GM19238 (cell line): Measurements from ENCODE around the gene ZMYM4.
"Not testable (repeated sequence)": the region's sequence is repeated elsewhere in the genome, so short reads cannot be mapped to it uniquely, and the experiment has no call there.

Experiments
- DNase-seq: peaks from one replicate; pipeline ENCODE4 v3.0.0; 2011; ENCODE audit warnings: low spot score; ENCODE audit not compliant: insufficient read length

The ZMYM4 gene

DNA sequence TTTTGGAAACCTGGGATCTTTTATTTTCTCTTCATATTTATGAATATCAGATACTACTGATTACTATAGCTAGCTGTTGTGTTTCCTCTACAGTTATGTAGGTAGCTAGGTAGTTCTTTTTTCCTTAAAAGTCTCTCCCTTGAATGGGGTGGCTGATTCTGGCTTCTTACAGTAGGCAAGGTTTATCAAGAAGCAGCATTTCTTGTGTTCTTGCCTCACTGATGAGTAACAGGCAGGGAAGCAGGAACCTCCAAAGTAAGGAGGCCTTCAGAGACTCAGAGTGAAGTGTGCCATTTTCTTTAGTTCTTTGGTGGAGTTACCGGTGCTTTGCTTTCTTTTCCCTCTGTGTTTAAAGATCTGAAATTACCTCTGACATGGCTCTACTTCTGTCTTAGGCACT, 56.0 kb downstream of the ZMYM4 start:
- DNase-seq = no peak

DNA sequence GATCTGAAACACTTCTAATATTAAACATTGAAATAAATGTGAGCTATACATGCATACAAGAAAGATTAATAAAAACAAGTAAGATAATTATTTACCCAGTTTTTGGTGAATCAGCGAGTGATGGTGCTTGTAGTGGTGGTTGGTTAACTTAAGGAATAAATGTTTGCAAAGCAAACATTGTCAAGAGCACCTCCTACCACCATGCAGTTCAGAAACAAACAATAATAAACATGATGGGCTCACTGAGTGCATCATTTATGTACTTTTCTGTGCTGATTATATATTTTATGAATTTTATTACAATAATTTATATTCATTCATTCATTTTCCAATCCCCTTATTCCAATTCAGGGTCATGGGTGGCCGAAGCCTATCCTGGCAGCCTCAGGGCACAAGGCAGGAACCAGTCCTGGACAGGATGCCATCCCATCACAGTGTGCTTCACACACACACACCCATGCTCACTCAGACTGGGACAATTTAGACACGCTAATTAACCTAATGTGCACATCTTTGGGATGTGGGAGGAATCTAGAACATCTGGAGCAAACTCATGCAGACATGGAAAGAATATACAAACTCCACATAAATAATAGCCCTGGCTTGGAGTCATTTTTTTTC, 57.8 kb downstream of the ZMYM4 start:
- no peak for DNase-seq

DNA sequence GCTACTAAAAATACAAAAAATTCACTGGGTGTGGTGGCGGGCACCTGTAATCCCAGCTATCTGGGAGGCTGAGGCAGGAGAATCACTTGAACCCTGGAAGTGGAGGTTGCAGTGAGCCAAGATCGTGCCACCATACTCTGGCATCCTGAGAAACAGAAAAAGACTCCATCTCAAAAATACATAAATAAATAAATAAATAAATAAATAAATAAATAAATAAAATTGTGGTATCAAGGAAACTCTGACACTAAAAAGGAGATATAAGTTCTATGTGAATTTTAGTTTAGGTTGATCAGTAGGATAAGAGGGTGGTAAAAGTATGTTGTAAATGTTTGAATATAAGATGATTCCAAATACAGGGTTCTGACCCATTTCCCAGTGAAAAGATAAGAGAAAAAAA, 63.1 kb downstream of the ZMYM4 start:
- DNase-seq = not testable (repeated sequence)

DNA sequence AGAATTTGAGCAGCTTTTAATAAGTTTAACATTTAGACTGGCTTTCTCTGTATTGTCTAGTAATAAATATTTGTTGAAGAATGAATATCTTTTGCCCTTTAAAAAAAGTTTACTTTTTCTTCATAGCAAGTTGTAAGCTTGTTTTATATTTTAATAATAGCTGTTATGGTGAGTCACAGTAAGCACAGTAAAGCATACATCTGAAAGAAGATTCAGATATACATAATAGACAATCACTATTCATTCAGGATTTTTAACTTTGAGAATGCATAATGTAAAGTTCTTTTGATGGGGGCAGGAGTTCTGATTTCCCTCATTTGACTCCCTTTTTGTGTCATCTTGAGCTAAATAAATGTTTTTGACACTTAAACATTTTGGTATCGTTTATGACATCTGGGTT, 66.0 kb downstream of the ZMYM4 start:
- DNase-seq = no peak

DNA sequence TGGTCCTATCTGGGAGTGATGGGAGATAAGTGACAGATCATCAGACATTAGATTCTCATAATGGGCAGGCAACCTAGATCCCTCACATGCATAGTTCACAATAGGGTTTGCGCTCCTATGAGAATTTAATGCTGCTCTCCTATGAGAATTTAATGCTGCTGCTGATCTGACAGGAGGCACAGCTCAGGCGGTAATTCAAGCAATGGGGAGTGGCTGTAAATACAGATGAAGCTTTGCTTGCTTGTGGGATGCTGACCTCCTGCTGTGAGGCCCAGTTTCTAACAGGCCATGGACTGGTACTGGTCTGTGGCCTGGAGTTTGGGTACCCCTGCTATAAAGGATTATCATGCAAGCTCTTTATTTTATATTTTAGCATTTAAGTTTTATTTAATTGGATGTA, 72.0 kb downstream of the ZMYM4 start:
- no peak for DNase-seq

DNA sequence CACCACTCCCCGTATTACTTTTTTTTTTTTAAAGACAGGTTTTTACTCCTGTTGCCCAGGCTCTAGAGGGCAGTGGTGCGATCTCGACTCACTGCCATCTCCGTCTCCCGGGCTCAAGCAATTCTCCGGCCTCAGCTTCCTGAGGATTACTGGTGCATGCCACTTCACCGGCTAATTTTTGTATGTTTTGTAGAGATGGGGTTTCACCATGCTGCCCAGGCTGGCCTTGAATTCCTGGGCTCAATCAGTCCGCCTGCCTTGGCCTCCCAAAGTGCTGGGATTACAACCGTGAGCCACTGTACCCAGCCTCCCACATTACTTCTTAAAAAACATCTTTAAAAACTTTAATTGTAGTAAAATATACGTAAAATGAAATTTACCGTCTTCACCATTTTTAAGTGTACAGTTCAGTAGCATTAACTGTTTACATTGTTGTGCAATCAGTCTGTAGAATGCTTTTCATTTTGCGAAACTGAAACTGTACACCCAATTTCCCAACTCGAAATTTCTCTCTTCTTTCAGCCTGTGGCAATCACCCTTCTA, 77.0 kb downstream of the ZMYM4 start:
- DNase-seq = no peak

DNA sequence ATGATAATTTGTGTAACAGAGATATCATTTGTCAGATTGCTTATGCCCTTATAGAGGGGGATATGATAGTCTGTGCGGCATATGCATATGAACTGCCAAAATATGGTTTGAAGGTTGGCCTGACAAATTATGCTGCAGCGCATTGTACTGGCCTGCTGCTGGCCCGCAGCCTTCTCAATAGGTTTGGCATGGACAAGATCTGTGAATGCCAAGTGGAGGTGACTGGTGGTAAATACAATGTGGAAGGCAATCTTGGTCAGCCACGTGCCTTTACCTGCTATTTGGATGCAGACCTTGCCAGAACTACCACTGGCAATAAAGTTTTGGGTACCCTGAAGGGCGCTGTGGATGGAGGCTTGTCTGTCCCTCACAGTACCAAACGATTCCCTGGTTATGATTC, 82.4 kb downstream of the ZMYM4 start:
- DNase-seq = no peak

DNA sequence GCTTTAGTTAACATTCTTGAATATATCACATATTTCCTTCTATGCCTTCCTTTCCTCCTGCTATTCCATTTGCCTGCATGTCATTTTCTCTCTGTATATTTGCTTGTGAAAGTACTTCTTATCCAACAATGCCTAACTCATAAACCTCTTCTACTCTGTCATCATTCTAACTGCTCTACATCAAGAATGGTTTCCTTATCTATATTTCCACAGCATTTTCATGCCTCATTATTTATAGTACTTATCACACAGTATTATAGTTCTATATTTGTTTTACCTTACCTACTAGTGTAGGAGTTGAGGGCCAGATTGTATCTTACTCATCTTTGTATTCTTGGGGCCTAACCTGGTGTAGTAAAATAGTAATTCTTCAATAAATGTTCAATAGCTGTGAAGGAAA, 91.5 kb downstream of the ZMYM4 start:
- DNase-seq = no peak

DNA sequence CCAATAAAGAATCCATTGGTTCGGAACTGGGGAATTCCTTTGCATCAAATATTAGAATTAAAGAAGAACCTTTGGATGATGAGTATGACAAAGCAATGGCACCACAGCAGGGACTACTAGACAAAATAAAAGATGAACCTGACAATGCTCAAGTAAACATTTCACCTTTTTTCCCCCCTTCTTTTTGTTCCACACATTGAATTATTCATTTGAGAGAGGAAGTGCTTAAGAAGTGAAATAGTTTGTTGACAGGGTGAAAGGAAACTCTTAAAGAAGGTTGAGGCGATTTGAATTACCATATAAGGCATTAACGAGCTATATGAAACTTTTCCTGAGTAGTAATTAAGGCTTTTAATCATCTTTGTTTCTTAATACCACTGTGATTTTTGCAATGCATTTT, 93.1 kb downstream of the ZMYM4 start:
- no peak for DNase-seq

DNA sequence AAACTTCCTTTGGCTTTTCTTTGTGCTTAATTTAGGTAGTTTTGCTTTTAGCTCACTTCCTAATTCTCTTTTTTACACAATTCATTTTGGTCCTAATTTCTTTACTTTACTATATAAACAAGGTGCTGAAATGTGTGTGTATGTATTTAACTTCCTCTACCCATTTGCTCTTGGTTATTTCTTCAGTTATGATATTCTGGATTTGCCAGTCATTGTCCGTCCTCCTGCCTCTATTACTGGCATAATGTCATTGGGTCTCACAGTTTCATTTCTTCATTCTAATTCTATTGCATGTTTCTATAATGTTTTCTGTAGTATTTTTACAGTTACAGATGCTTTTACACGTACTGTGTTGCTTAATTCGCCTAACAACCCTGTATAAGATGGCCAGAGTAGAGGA, 96.2 kb downstream of the ZMYM4 start:
- no peak for DNase-seq

DNA sequence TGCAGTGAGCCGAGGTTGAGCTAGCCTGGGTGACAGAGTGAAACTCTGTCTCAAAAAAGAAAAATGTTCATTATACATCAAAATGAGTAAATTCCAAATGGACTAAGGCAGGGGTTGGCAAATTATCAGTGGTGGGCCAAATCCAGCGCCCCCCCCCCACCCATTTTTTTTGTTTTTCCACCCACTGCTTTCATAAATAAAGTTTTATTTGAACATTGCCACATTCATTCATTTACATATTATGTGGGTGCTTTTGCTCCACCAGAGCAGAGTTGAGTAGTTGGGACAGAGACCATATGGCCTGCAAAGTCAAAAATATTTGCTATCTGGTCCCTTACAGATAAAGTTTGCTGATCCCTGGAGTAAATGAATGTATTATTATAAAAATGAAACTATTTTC, 99.4 kb downstream of the ZMYM4 start:
- DNase-seq = no peak

DNA sequence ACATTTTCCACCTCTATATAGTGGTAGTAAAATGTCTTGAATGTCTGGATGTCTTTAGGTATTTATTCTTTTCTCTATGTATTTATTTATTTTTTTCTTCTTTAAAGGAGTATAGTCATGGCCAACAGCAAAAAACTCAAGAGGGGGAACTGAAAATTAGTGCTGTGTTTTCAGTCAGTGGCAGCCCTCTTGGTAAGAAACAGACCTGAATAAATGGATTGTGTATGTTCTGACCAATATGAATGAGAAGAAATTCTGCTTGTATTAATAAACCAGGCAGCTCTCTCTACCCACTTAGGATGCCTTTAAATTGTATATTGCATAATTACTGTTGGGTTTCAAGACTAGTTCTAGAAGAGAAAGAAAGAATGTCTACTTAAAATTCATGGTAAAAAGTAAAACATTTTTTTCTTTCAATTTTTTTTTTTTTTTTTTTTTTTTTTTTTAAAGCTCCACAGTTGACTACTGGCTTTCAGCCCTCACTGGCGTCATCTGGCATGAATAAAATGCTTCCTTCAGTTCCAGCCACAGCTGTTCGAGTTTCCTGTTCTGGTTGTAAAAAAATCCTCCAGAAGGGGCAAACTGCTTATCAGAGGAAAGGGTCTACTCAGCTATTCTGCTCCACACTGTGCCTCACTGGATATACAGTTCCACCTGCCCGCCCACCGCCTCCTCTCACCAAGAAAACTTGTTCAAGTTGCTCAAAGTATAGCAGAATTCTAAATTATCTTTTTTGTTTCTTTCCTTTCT, 101.6 kb downstream of the ZMYM4 start:
- DNase-seq = no peak

DNA sequence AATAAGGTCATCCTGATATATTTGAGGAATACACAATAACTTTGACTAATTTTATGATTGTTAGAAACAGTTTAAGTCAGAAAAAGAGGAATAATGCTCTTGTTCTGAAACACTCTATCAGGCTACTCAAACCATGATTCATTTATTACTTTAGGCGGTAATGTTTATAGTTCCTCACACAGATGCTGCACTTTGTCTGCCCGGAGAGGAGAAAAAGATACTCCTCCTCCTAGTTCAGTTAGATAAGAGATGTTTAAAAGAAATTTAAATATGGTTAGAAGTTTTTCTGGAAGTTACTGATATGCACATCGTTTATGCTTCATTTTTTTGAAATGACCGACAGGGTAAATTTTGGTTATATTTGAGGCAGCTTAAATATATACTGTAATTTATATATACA, 103.0 kb downstream of the ZMYM4 start:
- no peak for DNase-seq

DNA sequence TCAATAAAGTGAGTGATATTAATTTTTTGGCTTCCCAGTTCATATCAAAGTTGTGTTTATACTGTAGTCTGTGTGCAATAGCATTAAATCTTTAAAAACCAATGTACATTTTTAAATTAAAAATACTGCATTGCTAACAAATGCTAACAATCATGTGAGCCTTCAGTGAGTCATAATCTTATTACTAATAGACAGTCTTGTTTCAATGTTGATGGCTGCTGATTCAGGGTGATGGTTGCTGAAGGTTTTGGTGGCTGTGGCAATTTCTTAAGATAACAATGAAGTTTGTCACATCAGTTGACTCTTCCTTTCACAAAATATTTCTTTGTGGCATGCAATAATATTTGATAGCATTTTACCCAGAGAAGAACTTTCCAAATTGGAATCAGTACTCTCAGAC, 109.0 kb downstream of the ZMYM4 start:
- no peak for DNase-seq

DNA sequence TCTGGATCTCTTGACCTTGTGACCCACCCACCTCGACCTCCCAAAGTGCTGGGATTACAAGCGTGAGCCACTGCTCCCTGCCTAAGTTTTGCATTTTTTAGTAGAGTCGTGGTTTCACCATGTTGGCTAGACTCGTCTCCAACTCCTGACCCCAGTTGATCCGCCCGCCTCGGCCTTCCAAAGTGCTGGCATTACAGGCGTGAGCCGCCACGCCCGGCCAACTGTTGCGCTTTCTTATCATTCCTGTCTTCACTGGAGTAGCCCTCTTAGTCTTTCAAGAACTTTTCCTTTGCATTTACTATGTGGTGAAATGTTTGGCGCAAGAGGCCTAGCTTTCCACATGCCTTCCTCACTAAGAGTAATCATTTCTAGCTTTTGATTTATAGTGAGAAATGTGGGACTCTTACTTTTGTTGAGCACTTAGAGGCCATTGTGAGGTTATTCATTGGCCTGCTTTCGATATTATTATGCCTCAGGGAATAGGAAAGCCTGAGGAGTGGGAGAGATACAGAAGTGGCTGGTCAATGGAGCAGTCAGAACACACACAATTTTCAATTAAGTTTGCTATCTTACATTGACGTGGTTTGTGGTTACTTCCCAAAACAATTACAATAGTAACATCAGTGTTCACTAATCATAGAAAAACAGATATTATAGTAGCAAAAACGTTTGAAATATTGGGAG, 111.0 kb downstream of the ZMYM4 start:
- no peak for DNase-seq

DNA sequence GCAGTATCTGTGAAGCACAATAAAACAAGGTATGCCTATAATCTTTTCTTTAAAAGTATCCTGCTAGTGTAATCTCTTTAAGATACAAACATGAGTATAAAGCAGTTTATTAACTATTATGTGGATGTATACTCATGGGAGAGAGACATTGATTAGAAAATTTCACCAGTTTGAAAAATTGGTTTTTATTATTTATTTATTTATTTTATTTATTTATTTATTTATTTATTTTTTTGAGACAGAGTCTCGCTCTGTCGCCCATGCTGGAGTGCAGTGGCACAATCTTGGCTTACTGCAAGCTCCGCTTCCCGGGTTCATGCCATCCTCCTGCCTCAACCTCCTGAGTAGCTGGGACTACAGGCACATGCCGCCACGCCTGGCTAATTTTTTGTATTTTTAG, 111.6 kb downstream of the ZMYM4 start:
- DNase-seq = not testable (repeated sequence)

DNA sequence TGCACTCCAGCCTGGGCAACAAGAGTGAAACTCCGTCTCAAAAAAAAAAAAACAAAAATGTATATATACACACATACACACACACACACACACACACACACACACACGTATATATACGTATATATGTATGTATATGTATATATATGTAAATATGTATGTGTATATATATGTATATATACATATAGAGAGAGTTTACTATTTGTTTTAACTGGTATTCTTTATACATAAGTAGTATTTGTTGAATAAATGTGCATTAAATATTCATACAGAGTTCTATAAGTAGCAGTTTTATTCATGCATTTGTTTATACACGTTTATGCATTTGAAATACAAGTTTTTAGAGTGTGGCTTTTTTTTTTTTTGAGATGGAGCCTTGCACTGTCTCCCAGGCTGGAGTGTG, 113.6 kb downstream of the ZMYM4 start:
- no peak for DNase-seq

DNA sequence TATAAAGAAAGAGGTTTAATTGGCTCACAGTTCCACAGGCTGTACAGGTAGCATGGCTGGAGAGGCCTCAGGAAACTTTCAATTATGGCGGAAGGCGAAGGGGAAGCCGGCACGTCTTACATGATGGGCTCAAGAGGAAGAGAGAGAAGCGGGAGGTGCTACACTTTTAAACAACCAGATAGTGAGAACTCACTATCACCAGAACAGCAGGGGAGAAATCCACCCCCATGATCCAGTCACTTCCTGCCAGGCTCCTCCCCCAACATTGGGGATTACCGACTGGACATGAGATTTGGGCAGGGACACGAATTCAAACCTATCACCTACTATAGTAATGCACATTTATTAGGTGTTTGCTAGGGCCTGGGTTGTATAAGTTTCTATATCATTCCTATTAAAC, 117.8 kb downstream of the ZMYM4 start:
- DNase-seq = no peak

DNA sequence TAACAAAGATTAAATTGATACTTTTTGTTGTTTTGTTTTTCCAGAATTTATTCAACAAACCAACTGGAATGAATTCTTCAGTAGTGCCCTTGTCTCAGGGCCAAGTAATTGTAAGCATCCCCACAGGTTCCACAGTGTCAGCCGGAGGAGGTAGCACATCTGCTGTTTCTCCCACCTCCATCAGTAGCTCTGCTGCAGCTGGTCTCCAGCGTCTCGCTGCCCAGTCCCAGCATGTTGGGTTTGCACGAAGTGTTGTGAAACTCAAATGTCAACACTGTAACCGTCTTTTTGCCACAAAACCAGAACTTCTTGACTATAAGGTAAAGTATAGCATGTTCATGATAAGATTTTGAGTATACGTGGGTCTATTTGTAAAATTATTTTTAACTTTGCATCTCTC, 118.5 kb downstream of the ZMYM4 start:
- DNase-seq = no peak

DNA sequence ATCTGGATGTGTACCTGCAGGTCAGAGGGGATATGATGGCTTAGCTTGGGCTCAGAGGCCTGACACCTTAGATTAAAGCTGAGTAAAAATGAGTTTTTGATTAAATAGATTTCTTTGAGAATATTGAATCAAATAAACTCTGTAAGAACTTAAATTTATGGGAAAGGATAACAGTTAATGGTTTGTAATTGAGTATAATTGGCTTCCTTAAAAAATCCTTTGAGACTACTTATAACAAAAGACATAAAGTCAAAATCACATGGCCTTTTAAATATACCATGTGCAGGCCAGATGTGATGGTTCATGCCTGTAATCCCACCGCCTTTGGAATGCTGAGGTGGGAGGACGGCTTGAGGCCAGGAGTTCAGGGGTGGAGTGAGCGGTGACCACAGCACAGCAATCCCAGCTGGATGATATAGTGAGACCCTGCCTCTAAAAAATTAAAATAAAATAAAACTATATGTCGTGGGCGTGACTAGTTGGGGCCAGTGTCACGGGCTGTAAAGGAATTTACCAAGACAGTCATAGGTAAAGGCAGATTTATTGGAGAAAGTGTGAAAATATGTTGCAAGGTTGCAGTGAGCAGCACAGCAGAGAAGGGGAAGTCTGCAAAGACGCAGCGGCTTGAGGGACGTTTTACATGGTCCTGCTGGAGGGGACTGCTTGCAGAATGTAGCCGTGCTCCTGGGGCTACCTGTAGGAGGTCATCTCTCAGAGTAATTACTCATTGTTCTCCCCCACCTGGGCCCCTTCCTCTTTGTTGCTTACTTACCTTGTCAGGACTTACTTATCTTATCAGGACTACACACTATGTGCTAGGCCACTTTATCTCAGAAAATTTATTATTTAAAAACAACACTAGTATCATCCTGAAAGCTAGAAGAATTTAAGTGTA, 122.3 kb downstream of the ZMYM4 start:
- DNase-seq = no peak

DNA sequence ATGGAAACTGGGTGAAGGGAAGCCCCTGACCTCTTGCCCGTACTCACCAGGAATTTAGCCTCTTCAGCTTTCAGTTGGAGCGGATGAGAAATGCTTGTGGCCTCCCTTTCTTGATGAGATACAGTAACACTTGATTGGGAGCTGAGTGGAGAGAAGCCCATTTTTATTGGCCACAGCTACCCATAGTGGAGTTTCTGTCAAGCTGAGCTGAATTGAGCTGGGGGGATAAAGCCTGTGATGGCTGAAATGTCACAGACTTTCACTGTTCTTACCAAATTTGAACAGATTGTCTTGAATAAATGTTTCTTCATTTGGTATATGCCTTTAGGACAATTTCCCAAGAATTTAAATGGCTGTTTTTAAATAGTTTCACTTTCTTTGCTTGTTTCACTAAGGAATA, 125.9 kb downstream of the ZMYM4 start:
- DNase-seq = no peak

DNA sequence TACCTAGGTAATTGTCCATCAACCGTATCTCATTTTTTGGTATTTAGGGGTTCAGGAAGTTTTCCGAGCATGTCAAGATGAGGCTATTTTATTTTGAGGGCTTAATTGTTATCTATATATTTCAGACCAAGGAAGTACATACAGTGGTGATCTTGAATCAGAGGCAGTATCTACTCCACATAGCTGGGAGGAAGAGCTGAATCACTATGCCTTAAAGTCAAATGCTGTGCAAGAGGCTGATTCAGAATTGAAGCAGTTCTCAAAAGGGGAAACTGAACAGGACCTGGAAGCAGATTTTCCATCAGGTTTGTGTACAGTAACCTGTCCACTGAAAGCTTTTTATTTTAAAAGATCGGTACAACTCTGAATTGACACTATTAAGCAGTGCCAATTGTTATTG, 130.2 kb downstream of the ZMYM4 start:
- DNase-seq = no peak
